Activated CD8-positive, alpha-beta memory T cell treated with anti-CD3 and anti-CD28 coated beads, Interleukin-2, amount 50 U/mL, for 48 hours (primary cell): Measurements from ENCODE around the gene CPLANE2.
"Not testable (repeated sequence)": the region's sequence is repeated elsewhere in the genome, so short reads cannot be mapped to it uniquely, and the experiment has no call there.

Source experiments
- DNase-seq: peaks from one replicate; pipeline ENCODE4 v3.0.0-alpha.2; 2020

The CPLANE2 gene

DNA sequence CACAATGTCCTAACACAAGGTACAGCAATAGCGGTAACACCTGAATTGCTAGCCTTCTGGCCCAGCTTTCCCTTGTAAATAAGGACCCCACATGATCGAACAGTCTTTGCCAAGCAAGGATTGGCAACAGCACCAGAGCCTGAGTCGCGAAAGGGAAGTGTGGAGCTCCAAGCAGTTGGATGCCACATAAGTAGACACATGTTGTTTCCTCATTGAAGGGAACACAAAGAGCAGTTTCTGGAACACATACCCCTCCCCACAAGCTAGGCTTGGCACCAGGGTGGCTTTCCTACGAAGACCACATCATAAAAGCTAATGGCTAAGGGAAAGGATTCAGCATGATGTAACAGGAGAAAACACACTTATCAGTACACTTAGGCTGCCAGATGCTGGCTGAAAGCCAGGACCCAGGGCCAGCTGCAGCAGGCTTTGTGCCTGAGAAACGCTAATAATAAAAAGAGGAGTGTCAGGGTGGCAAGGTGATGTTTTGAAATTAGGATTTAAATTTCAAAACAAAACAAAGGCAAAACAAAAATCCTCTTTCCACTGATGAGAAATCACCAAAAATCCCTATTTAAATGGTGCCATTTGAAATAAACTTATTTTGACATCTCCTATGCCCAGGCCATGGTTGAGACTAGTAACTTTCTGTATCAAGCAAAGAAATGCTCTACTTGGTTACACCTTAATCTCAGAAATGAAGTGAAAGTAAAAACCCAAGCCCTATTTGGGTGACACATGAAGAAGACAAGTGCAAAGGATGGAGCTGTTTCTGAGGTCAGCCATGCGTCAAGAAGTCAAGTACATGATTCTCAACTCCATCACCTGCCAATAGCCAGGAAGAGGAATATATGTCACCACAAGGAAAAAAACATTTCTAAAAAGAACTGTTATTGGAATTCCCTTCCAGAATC is 11.9 kb upstream of the CPLANE2 start:
- DNase-seq: peak; percentile 40

DNA sequence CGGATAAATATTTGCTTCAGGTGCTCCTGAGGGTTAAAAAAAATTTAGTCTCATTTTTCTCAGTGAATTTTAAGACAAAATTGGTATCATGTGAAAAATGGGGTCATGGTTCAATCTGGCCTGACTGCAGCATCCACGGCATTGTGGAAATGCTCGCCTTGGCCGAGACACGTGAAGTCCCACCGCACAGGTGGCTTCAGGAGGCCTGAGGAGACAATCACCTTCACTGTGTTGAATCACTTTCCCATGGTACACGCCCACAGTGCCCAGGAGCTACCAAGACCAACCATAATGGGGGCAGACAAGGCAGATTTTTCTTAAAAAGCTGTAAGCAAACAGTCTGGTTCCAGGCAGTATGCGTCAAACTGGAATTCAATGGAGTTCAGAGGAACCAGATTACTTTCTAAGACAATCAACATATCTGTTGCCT is 11.0 kb upstream of the CPLANE2 start:
- peak; percentile 28 for DNase-seq

DNA sequence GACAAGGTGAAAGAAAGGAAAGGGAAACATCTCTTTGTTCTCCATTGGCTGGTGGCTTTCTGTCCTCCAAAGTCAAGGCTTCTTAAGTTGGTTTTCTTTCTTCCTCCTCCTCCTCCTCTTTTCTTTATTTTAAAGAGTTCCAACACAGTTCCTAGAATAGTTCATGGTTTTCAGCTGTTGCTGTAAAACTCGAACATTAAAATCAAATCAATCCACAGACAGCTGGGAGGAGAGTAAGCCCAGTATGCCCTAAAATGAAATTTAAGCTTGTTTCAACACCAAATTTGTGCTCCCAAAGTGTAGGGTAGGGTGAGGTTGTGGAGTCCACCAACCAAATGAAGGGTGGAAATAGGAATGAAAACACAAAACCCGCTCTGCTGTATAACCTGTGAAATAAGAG is 10.5 kb upstream of the CPLANE2 start:
- no peak for DNase-seq

DNA sequence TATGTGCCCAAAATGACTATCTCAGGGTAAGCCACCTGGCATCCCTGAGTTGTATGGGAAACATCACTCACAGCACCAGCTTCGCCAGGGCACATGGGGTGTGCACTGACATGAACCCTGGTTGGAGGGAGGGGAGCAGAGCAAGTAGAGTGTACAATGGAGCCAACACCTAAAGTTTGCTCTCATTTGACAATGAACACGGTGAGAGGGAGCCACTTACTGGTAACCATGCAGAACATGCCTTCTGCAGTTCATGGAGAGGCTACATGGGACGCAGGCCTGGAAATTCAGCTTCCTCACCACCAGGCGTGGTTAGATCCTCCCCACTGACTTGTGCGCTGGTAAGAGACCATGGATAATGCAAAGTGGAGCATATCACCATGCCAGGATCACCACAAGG is 10.0 kb upstream of the CPLANE2 start:
- peak; percentile 37 for DNase-seq

DNA sequence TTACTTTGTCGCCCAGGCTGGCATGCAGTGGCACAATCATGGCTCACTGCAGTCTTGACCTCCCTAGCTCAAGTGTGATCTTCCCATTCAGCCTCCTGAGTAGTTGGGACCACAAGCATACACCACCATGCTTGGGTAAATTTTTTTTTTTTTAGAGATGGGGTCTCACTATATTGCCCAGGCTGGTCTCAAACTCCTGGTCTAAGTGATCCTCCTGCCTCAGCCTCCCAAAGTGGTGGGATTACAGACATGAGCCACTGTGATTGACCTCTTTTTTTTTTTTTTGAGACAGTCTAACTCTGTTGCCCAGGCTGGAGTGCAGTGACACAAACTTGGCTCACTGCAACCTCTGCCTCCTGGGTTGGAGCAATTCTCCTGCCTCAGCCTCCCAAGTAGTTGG is 9.3 kb upstream of the CPLANE2 start:
- not testable (repeated sequence) for DNase-seq

DNA sequence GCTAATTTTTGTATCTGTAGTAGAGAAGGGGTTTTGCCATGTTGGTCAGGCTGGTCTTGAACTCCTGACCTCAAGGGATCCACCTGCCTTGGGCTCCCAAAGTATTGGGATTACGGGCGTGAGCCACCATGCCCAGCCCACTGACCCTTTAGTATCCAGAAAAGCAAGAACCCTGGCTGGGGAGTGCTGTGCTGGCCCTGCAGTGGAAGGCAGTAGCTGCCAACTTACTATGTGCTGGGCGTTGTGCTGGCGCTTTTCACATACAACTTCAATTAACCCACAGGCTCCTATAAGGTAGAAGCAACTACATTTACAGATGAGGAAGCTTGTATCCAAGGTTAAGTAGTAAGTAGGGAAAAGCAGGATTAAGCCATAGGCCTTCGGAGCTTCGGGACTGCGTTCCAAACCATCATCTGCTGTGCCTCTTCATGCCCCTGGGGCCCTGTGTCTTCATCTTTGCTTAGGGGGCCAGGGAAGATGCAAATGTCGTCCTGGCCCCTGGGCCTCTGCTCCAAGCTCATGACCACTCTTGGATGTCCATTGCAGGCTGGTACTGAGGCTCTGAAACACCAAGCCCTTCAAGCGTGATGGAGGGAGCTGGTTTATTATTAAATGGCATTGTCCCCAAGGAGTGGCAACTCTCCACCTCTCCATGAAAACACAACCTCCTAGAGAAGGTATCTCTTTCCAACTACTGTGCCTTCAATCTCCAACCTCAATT is 8.7 kb upstream of the CPLANE2 start:
- DNase-seq: peak; percentile 30

DNA sequence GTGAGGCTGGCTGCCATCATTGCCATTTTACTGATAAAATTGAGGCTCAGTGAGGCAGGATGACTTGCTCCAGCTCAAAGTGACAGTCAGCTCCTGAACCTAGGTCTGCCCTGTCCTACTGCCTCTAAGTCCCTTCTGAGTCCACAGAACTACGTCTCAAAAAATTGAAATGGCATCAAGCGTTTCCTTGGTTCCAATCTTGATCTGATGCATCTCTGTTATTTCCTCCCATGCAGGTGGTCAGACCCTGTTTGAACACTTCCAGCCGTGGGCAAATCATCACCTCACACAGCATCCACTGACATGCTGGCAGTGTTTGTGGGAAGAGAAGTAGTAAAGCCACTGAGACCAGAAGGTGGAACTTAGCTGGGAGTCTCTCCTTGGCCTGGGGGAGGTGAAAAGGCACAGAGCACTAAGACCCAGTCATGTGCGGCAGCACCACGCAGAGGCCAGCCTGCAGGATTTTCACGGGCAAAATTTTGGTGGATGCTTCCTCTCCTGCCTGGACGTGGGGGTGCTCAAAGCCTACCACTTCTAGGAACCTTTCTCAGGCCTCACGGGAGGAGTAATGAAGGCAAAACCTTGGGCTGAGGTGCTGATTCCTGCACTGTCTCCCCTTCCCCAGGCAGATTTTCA is 7.8 kb upstream of the CPLANE2 start:
- DNase-seq: no peak

DNA sequence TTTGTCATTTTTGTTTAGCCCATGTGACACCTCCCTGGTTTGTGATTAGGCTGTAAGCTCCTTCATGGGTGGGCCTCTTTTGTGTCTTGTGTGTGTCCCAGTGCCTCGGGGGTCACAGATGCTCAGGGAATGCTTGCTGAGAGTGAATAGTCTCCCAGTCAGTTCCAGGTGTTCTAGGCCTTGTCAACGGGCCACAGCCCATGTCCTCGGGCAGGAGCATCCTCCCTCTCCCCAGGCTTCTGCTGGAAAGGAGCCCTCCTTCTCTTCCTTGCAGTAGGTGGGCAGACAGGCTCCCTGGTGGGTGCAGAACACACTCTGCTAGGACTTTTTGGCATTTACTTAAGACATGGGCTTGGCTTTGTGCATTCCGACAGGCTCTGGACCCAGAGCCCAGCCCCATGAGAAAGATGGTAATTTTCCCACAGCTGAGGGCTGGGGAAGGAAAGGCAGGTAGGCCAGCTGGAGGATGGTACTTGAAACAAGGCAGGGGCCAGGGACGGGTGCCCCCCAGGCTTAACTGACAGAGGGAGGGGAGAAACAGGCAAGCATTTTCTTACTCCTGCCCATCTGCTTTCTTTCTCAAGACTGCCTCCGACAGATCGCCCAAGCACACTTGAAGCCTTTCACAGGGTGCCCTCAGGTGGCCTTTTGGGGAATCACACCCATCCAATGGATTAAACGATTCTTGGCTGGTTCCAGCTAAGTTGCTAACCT is 7.1 kb upstream of the CPLANE2 start:
- peak; percentile 82 for DNase-seq

DNA sequence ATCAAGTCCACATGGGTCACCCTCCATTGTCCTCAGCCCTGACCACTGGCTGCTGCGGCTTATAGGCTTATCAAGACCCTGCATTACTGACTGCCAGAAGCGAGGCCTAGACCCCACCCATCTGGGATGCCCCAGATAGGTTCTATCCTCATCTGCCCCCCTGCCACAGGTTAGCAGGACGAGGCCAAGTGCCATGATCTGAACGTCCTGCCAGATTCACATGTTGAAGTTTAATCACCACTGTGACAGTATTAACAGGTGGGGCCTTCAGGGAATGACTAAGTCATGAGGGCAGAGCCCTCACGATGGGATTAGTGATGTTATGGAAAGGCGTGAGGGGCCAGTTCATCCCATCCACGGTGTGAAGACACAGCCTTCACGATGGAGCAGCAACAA is 6.2 kb upstream of the CPLANE2 start:
- no peak for DNase-seq

DNA sequence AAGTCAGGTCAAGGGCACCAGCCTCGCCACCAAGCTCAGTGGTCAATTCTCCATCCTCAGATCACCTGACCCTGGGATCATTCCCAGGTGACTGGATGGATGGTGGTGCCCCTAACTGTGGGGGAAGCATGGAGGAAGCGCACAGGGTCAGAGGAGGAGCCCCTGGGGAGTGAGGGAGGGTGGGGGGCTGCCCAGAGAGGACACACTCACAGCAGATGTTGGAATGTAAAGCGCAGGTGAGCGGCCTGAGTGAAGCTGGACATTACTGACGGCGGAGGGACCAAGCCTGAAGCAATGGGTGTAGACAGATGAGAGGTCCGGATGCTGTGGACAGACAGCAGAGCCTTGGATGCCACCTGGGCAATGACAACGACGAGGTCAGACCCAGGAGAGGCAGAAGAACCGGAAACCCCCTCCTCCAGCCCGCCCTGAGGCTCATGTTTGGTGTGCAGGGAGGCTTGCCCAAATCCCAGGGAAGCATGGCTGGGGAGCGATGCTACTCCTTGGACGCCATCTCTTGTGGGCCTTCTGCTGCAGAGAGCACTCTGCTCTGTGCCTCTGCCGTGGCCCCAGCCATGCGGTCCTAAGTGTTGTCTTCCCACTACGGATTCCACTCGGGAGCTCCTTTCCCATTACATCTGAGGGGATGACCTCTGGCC is 5.7 kb upstream of the CPLANE2 start:
- peak; percentile 47 for DNase-seq

DNA sequence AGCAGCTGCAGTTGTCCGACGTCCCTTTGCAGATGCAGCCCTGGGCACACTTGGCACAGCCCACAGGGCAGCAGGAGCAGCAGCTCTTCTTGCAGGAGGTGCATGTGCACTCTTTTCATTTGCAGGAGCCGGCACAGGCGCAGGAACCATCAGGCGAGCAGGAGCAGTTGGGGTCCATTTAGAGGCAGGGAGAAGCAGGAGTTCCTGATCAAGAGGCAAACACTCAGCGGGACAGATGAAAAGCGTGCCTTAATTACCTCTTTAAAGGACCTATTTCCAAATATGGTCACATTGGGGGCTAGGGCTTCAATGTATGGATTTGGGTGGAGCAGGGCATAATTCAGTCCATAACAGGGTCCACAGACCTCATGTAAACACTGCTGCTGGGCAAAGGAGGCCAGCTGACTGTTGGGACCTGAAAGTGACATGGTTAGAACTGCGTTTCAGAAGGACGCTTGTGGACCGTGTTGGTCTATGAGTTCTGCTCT is 4.3 kb upstream of the CPLANE2 start:
- no peak for DNase-seq

DNA sequence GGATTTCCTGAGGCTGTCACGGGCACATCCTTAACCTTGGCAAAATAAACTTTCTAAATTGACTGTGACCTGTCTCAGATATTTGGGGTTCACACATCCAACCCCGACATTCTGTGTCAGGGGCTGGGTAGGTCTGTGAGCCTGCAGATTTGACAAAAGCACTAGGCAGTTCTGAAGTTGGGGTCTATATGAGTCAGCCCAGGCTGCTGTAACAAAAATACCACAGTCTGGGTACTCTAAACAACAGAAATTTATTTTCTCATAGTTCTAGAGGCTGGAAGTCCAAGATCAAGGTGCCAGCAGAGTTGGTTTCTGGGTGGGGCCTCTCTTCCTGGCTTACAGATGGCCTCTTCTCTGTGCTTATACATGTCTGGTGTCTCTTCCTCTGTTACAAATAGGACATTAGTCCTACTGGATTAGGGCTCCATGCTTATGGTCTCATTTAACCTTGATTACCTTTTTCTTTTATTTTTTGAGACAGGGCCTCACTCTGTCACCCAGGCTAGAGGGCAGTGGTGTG is 3.0 kb upstream of the CPLANE2 start:
- DNase-seq: no peak

DNA sequence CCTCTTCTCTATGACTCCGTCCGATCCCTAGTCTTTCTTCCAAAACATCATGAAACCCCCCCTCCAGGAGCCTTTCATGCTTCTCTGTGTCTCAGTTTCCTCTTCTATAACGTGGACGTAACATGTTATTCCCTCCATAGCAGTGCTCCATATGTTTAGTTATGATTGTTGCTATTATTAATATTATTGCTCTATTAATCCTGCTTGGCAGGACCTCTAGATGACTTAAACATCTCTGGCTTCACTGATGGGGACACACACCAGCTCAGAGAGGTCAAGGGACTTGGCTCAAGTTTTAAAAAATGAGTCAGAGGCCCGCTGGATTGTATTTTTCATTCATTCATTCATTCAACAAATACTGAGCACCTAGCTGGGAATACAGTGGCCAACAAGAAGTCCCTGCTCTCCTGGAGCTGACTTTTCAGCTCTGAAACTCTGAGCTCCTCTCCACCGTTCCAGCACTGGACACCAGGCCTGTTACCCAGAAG is 404 bp upstream of the CPLANE2 start:
- DNase-seq: no peak

DNA sequence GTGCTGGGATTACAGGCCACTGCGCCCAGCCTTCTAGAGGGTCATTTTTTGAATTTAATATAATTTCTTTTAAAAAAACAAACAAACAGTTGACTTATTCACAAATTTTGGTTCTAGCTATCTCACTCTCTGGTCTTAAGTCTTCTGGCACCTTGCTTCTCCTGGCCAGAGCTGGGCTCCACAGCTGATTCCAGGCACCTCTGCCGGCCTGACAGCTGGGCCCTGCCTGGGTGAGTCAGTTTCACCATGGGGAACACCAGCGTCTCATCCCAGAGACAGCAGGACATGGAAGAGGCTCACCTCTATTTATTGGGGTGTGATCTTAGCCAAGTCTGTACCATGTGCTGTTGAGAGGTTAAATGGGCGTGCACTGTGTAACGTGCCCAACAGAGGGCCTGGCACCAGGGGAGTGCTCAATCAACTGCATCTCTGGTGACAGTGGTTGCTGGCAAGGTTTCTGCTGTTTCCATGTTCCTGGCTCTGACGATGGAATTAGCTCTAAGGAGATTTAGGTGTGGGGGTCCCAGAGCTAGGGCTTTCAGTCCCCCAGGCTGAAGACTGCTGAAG is 956 bp downstream of the CPLANE2 start:
- no peak for DNase-seq

DNA sequence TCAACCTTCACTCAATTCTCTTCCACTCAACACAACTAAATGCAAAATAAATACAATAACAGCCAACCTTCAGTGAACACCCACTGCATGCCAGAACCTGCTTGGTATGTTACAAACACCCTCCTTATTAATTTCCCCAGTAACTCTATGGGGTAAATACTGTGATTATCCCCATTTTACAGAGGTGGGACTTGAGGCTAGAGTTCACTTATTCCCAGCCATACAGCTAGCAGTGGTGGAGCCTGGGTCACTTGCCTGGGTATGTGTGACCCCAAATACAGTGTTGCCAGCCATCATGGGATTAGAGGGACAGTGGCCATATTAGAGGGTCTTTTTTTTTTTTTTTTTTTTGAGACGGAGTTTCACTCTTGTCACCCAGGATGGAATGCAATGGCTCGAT is 1.6 kb downstream of the CPLANE2 start:
- DNase-seq: no peak

DNA sequence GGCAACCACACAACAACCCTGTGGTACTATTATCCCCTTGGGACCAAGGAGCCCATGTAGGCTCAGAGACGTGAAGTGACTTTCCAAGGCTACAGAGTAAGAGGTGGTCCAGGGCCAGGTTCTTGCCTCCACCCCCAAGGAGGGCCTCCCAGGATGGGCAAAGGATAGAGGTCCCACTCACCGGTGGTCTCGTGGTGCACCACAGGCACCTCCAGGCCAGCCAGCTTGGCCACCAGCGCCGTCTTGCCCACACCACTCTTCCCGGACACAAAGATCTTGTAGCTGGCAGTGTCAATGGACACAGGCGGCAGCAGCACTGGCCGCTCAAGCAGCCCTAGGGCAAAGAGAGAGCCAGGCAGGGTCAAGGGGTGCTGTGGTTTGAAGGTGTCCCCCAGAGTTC is 3.6 kb downstream of the CPLANE2 start:
- no peak for DNase-seq

DNA sequence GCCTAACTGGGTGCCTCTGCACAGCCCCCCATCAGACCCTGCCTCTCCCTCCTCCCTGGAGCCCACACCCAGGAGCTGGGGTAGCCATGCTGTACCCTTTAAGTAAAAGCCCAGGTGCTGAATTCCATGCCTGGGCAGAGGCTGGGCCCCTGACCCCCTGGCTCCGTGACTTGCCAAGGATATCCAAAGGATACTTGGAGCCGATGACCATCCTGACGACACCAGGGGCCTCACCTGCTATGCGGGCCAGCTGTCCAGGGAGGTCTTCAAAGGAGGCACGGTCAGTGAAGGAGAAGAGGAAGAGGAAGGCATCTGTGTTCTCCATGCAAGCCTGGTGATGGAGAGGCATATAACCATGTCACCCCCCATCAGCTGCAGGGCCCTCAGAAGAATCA is 4.7 kb downstream of the CPLANE2 start:
- DNase-seq: no peak

DNA sequence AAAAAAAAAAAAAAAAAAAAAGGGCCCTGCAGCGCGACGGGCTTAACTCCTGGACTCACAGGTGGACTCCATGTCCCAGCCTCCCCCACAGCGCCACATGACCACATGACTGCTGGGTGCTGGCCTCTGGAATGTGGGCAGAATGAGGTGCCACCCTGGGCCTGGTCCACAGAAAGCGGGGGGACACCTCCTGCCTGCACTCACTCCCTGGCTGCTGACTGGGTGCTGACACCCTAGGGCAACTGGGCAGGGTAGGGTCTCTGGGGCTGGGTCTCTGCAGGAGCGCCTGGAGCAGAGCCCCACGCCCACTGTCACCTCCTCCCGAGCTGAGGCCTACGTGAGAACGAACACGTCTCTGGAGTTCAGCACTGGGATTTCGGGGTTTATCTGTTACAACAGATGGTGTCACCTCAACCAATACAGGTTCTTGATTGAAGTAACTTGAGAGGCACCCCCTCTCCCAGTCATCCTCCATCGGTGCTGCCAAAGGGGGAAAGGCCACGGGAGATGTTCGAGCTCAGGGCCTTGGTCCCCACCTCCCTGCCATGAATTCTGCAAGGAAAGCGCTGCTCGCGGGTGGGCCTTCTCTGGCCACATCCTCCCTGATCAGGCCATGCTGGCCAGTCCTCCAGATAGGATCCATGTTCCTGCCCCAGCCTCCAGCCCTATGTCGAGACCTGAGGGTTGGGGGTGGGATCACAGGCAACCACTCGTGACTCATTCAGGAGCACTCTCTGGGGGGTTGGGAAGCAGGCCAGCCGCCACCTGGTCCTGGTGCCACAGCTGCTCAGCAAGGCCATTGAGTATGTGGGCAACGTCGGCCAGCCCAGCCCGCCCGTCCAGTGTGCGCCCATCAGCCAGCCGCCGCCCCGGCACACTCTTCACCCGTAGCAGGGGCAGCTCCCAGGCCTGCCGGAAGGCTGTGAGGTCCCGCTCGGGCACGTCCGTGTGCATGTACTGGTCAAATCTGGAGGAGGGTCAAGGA is 5.4 kb downstream of the CPLANE2 start:
- DNase-seq: no peak

DNA sequence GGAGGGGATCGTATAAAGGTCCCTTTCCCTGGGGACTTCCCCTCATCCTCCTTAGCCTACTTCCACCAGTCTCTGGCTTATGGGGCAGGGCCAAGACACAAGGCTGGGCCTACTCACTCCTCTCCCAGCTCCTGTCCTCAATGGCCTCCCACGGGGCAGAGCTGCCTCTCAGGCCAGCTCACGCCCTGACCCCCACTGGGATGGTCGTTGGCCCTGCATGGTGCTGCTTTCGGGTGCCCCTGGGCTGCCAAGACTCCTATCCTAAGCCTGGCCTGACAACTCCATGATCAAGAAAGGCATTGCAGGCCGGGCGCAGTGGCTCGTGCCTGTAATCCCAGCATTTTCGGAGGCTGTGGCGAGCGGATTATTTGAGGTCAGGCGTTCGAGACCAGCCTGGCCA is 6.2 kb downstream of the CPLANE2 start:
- DNase-seq: no peak
